KMS-11 (cell line): ENCODE data around the gene MAML2.

Source experiments
- H2AFZ ChIP-seq: fragments of 200-600 bp; sonication (generic); 2 replicates; pipeline ENCODE4 v1.6.1; 2016; ENCODE audit warnings: antibody characterized with exemption, mixed run types, low read depth
- H3K27ac ChIP-seq: fragments of 200-600 bp; sonication (generic); 2 replicates; pipeline ENCODE4 v1.6.1; 2016; ENCODE audit warnings: mild to moderate bottlenecking, mixed run types
- H3K27me3 ChIP-seq: fragments of 200-600 bp; sonication (generic); 2 replicates; pipeline ENCODE4 v1.6.1; 2017; ENCODE audit warnings: mild to moderate bottlenecking, low read depth, mixed run types, moderate library complexity; ENCODE audit not compliant: insufficient read depth
- H3K36me3 ChIP-seq: fragments of 200-600 bp; sonication (generic); 2 replicates; pipeline ENCODE4 v1.6.1; 2017; ENCODE audit warnings: mild to moderate bottlenecking, mixed run types; ENCODE audit not compliant: insufficient read depth
- H3K4me1 ChIP-seq: fragments of 200-600 bp; sonication (generic); 2 replicates; pipeline ENCODE4 v1.6.1; 2016; ENCODE audit warnings: mild to moderate bottlenecking, low read depth, mixed run types; ENCODE audit not compliant: poor library complexity, severe bottlenecking
- H3K4me2 ChIP-seq: fragments of 200-600 bp; sonication (generic); 2 replicates; pipeline ENCODE4 v1.7.0; 2016; ENCODE audit warnings: mild to moderate bottlenecking, mixed run types
- H3K4me3 ChIP-seq: fragments of 200-600 bp; sonication (generic); IDR thresholded peaks from 2 replicates; pipeline ENCODE4 v1.6.1; 2017; ENCODE audit warnings: low read depth, low read length, mixed read lengths; ENCODE audit not compliant: insufficient read depth
- H3K79me2 ChIP-seq: fragments of 200-600 bp; sonication (generic); 2 replicates; pipeline ENCODE4 v1.6.1; 2016; ENCODE audit warnings: low read depth, mixed run types; ENCODE audit not compliant: insufficient read depth
- H3K9ac ChIP-seq: fragments of 200-600 bp; sonication (generic); 2 replicates; pipeline ENCODE4 v1.6.1; 2016; ENCODE audit warnings: mild to moderate bottlenecking, mixed run types
- H4K20me1 ChIP-seq: fragments of 200-600 bp; sonication (generic); 2 replicates; pipeline ENCODE4 v1.6.1; 2016; ENCODE audit warnings: mild to moderate bottlenecking, mixed run types; ENCODE audit not compliant: insufficient read depth
- CTCF ChIP-seq: fragments of 200-600 bp; sonication (generic); conservative IDR thresholded peaks from 2 replicates; pipeline ENCODE4 v1.6.1; 2017; ENCODE audit warnings: low read depth, mild to moderate bottlenecking, antibody characterized with exemption, low read length, moderate library complexity, mixed read lengths

The MAML2 gene

DNA sequence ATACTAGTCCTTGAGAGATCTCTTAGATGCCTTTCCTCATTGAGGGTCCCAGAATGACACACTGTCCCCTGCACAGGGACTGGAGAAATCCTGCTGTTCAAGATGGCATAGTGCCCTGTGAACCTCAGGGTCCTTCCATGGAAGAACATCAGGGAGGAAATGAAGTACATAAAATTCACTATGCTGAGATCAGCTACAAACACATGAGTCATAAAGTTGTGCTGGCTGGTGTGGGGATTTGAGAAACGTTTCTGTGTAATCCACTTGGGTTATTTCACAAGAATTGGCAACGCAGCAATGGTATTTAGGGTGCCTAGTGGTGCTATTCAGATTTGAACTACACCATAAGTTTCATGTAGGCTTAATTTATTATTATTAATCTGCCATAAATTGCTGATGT lies 174.4 kb downstream of the MAML2 start:
- no peak for TF ChIP-seq CTCF
- Histone ChIP-seq H3K79me2 (no peaks in the 10 kb centered on the region), H3K4me2 (no peak overlapping the region), H3K27ac (no peak overlapping the region), H3K4me1 (no peaks in the 10 kb centered on the region), H3K27me3 (no peaks in the 10 kb centered on the region), H4K20me1 (no peaks in the 10 kb centered on the region), H2AFZ (no peak overlapping the region), H3K9ac (no peak overlapping the region), H3K36me3 (no peaks in the 10 kb centered on the region), H3K4me3 (no peak overlapping the region)

DNA sequence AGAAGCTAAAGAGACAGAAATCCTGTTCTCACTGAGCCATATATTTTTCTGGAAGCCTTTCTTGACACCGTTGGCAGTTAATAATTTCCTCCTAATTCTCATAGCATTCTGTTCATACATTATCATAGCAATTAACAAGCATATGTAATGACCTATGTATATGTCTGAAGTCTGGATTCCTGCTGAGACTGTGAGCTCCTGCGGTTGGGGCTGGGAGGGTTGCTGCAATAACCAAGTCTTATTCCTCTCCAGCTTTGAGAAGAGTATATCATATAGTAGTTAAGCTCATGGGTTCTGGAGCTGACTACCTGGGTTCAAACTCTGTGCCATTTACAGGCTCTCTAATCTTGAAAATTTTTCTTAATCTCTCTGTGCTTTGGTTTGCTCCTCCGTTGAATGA lies 175.2 kb downstream of the MAML2 start:
- no peak for TF ChIP-seq CTCF
- Histone ChIP-seq H3K27ac (no peak overlapping the region), H3K79me2 (no peaks in the 10 kb centered on the region)

DNA sequence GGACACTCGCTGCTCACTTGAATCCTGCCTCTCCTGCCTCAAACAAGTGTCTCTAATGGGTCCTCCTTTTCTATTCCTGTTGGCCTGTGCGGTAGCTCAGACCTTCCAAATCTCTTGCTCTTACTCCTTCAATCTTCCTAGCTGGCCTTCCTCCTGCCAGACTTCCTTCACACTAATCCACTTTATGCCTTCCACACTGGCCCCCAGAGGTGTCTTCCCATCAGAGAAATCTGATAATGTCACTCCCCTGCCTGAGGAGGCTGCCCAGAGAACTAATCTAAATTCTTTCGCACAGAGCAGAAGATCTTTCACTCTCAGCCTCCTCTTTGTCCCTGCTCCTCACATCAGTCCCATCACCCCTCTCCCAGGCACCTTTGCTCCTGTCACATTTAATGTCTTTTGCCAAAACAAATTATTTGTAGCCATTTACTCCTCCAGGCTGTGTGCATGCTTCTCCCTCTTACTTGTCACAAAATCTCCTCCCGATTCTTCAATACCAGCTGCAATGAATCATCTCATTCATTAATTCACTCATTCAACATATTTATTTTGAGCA lies 175.7 kb downstream of the MAML2 start:
- Histone ChIP-seq H3K27me3 (no peaks in the 10 kb centered on the region), H3K4me3 (no peak overlapping the region), H3K79me2 (no peaks in the 10 kb centered on the region), H3K4me1 (no peaks in the 10 kb centered on the region), H4K20me1 (no peaks in the 10 kb centered on the region), H3K9ac (no peak overlapping the region), H3K36me3 (no peaks in the 10 kb centered on the region), H3K4me2 (no peak overlapping the region), H3K27ac (no peak overlapping the region), H2AFZ (no peak overlapping the region)
- TF ChIP-seq CTCF, result no peak

More for the DNA sequence above, 175.2 kb downstream of the MAML2 start:
- H3K4me1 ChIP-seq, result no peaks in the 10 kb centered on the region
- no peaks in the 10 kb centered on the region for H4K20me1 ChIP-seq
- no peaks in the 10 kb centered on the region for H3K36me3 ChIP-seq
- H2AFZ ChIP-seq, result no peak overlapping the region
- no peak overlapping the region for H3K4me3 ChIP-seq
- H3K27me3 ChIP-seq, result no peaks in the 10 kb centered on the region
- H3K4me2 ChIP-seq, result no peak overlapping the region
- no peak overlapping the region for H3K9ac ChIP-seq

DNA sequence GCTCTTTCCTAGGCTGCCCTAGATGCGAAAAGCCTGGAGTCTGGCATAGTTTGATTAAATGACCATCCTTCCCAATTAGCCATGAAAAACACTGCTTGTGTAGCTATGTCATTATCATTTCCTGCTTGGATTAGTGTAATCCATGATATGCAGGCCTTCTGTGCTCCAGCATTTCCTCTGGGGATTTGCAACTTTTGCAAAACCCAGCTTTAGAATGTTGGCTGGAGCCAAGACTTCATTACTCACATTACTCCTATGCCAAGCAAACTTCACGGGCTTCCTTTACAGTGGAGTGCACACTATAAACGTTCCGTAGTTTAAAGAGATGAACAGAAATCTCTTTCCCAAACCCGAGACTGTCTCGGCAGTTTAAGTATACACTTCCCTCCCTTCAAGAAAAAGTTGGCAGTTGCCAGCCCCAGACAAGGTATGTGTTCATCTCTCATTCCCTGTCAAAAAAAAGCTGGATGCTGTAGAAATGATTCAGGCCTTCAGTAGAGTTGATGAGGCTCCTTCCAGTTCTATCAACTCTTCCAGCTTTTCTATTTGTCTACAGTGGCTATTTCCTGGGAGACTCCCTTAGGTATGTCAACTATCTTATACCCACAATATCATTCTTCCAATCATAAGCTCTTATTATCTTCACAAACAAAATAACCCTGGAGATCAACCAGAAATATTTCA lies 180.0 kb downstream of the MAML2 start:
- no peaks in the 10 kb centered on the region for H4K20me1 ChIP-seq
- no peaks in the 10 kb centered on the region for H3K79me2 ChIP-seq
- no peaks in the 10 kb centered on the region for H3K36me3 ChIP-seq
- no peaks in the 10 kb centered on the region for H3K4me1 ChIP-seq
- no peak for TF ChIP-seq CTCF
- H3K4me2 ChIP-seq, result no peak overlapping the region
- no peak overlapping the region for H3K9ac ChIP-seq
- no peak overlapping the region for H3K27ac ChIP-seq
- H3K27me3 ChIP-seq, result no peaks in the 10 kb centered on the region
- H2AFZ ChIP-seq, result no peak overlapping the region
- H3K4me3 ChIP-seq, result no peak overlapping the region
